Stomach smooth muscle (tissue), 2 donors: Measurements from ENCODE around the gene CEP170B.
"Not testable (repeated sequence)": the region's sequence is repeated elsewhere in the genome, so short reads cannot be mapped to it uniquely, and the experiment has no call there.

Experiments used
- H3K27ac ChIP-seq: one replicate; pipeline ENCODE4 v1.7.0; 2013; ENCODE audit warnings: mild to moderate bottlenecking, low read length, inconsistent platforms
- H3K27me3 ChIP-seq, 2 donors: one replicate each; pipeline ENCODE4 v1.7.0; 2013; ENCODE audit warnings: low read length in 2 of 2; ENCODE audit not compliant: insufficient read depth in 2 of 2, control insufficient read depth in 1 of 2
- H3K36me3 ChIP-seq, 2 donors: one replicate each; pipeline ENCODE4 v1.7.0; 2013; ENCODE audit warnings: low read length in 2 of 2; ENCODE audit not compliant: control insufficient read depth in 2 of 2, insufficient read depth in 2 of 2
- H3K4me1 ChIP-seq: one replicate; pipeline ENCODE4 v1.7.0; 2013; ENCODE audit warnings: low read length; ENCODE audit not compliant: control insufficient read depth, insufficient read depth
- H3K4me3 ChIP-seq, 2 donors: one replicate each; pipeline ENCODE4 v1.7.0; 2013; ENCODE audit warnings: low read length in 2 of 2
- H3K9ac ChIP-seq, 2 donors: one replicate each; pipeline ENCODE4 v1.7.0; 2013; ENCODE audit warnings: low read length in 2 of 2, mild to moderate bottlenecking in 1 of 2
- H3K9me3 ChIP-seq, 2 donors: one replicate each; pipeline ENCODE4 v1.7.0; 2013; ENCODE audit warnings: low read length in 2 of 2; ENCODE audit not compliant: control insufficient read depth in 2 of 2
- donor health status: healthy.
- donor health status: Pancreatic carcinoma.

CEP170B gene

DNA sequence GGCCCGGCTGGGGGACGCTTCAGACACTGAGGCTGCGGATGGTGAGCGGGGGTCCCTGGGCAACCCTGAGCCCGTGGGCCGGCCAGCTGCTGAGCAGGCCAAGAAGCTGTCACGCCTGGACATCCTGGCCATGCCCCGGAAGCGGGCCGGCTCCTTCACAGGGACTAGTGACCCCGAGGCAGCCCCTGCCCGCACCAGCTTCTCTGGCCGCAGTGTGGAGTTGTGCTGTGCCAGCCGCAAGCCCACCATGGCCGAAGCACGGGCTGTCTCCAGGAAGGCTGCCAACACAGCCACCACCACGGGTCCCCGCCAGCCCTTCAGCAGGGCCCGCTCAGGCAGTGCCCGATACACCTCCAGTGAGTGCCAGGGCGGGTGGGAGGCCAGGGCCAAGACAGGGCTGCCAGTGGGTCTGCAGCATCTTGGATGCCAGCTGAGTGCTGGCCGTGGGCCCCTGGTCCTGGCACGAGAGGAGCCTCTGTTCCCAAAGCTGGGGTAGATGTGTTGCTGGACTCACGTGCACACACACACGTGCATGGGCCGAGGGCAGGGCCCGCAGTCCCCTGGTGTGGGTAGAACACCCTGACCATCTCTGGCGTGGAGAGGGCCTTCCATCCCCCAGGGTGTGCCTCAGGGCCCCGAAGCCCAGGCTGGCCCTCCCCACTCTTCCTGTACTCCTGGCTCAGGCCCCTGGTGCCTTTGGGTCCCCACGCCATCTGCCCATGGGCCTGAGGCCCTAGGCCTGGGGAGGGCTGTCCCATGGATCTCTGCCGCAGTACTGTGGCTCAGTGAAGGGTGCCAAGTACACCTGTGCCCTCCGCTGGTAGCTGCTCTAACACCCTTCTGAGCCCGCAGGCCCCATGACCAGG is 22.8 kb downstream of the CEP170B start:
- H3K4me3 ChIP-seq: no peak overlapping the region
- H3K27me3 ChIP-seq: no peaks in the 10 kb centered on the region
- H3K9me3 ChIP-seq: no peaks in the 10 kb centered on the region
- no peak overlapping the region for H3K27ac ChIP-seq
- no peak overlapping the region for H3K9ac ChIP-seq
- no peaks in the 10 kb centered on the region for H3K4me1 ChIP-seq
- H3K36me3 ChIP-seq: peaks cover 4 to 13% of the 10 kb centered on the region in 2 donors

DNA sequence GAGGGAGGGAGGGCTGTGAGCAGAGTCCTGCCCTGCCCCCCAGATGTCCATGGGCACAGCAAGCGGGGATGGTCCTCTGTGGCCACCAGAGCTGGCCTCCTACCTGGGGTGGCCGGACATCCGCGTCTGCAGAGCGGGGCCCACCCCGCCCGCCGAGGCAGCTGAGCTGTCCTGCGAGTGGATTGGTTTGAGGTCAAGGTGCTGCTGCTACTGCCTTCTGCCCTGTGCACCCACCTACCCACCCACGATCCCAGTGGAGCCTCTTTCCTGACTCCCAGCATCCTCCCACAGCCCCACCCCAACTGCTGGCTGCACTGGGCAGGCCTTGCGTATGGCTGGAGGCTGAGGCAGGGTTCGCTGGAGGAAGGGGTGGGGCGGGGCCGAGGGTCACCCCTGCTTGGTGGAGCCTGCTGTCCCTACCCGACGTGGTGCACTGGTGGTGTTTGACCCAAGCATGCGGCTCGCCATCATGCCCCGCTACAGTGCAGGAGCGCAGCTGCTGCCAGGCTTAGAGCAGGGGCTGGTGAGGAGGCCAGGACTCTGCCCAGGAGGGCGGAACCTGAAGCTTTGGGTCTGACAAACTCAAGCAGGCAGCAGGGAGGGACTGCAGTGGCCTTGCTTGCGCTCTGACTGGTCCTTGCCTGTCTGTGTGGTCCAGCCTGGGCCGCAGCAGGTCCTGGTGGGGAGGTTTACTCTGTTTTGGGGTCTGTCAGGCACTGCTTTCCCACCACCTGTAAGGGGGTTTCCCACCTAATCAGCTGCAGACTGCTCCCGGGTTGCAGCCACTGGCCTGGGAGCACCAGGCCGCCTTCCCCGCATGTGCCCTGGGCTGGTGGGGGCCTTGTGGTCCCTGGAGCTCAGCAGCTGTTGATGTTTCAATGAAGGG is 23.7 kb downstream of the CEP170B start:
- Histone ChIP-seq H3K9me3 (no peaks in the 10 kb centered on the region), H3K4me3 (no peak overlapping the region), H3K4me1 (no peaks in the 10 kb centered on the region), H3K27ac (no peak overlapping the region), H3K9ac (no peak overlapping the region), H3K27me3 (no peaks in the 10 kb centered on the region), H3K36me3 (peaks cover 4 to 9% of the 10 kb centered on the region in 2 donors)

DNA sequence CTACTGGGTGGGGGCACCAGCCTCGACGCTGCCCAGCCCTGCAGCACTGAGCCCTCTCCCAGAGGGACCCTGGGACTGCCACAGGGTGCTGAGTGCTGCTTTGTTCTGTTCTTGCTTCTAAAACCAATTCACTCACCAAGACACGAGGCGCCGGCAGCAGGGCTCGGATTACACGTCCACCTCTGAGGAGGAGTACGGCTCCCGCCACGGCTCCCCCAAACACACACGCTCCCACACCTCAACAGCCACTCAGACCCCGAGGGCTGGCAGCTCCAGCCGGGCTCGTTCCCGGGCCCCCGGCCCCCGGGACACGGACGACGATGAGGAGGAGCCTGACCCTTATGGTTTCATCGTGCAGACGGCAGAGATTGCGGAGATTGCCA is 24.3 kb downstream of the CEP170B start:
- H3K4me3 ChIP-seq: no peak overlapping the region
- no peak overlapping the region for H3K9ac ChIP-seq
- H3K9me3 ChIP-seq: no peaks in the 10 kb centered on the region
- no peak overlapping the region for H3K27ac ChIP-seq
- no peaks in the 10 kb centered on the region for H3K4me1 ChIP-seq
- H3K36me3 ChIP-seq: peaks cover 4 to 9% of the 10 kb centered on the region in 2 donors
- no peaks in the 10 kb centered on the region for H3K27me3 ChIP-seq

DNA sequence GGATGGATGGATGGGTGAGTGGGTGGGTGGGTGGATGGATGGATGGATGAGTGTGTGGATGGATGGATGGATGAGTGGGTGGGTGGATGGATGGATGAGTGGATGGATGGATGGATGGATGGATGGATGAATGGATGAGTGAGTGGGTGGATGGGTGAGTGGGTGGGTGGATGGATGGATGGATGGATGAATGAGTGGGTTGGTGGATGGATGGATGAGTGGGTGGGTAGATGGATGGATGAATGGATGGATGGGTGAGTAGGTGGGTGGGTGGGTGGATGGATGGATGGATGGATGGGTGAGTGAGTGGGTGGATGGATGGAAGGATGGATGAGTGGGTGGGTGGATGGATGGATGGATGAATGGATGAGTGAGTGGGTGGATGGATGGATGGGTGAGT is 25.2 kb downstream of the CEP170B start:
- H3K27me3 ChIP-seq, H3K27ac ChIP-seq, H3K9me3 ChIP-seq, H3K9ac ChIP-seq, H3K4me1 ChIP-seq, H3K36me3 ChIP-seq, H3K4me3 ChIP-seq: not testable (repeated sequence)

DNA sequence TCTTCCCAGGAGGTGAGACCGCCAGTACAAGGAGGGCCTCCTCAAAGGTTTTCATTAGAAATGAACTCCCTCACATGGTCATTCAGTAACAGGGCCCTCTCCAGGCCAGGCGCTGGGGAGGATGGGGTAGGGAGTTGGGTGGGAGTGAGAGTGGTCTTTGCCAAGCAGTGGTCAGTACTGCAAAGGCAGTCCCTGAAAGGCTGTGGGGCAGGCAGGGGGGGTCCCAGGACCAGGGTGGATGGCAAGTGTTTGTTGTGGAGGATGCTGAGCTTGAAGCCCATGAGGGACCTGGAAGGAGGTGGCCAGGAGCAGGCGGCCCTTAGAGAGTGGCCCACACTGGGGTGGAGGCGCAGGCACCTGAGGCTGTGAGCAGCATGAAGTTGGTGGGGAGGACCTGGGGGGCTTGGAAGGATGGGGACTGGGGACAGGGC is 26.1 kb downstream of the CEP170B start:
- Histone ChIP-seq H3K4me1 (peaks cover 14% of the 10 kb centered on the region), H3K9me3 (no peaks in the 10 kb centered on the region), H3K27me3 (no peaks in the 10 kb centered on the region), H3K36me3 (peaks cover 4 to 7% of the 10 kb centered on the region in 2 donors), H3K27ac (no peak overlapping the region), H3K4me3 (no peak overlapping the region), H3K9ac (no peak overlapping the region)

DNA sequence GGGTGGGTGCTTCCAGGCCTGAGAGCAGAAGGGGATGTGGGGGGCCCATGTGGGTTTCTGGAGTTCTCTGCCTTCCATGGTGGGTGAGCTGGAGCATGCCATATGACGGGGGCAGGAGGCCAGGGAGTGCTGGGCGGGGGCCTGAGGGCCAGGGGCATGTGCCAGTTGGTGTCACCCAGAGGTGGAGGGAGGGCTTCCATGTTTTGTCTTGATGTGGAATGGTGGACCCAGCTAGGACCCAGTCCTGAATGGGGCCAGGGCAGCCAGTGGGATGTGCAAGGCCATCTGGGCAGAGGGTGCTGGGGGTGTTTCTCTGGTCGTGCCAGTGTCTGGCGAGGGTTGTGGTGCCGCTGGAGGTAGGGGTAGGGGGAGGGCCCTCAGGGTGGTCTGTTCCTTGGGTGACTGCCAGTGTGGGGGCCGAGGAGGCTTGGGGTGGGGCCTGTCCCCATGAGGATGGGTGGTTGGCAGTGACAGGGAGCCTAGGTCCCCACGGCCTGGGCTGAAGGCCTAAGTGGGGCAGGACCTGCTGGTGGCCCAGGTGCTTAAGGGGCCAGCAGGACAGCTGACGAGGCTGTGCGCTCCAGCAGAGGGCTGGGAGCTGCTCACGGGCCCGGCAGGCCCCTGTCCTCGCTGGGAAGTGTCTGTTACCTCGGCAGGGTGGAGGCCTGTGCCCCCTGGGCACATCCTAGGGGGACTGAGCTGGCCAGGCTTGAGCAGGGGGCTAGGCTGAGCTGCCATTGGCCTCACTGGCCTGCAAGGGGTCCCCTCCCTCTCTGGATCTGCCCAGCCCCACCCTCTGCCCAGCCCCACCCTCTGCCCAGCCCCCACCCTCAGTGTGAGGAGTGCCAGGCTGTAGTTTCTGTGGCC is 26.8 kb downstream of the CEP170B start:
- H3K4me1 ChIP-seq: peaks cover 18% of the 10 kb centered on the region
- peaks cover 3 to 7% of the 10 kb centered on the region in 2 donors for H3K36me3 ChIP-seq
- H3K27me3 ChIP-seq: no peaks in the 10 kb centered on the region
- no peaks in the 10 kb centered on the region for H3K9me3 ChIP-seq
- no peak overlapping the region for H3K9ac ChIP-seq
- H3K27ac ChIP-seq: no peak overlapping the region
- no peak overlapping the region for H3K4me3 ChIP-seq

DNA sequence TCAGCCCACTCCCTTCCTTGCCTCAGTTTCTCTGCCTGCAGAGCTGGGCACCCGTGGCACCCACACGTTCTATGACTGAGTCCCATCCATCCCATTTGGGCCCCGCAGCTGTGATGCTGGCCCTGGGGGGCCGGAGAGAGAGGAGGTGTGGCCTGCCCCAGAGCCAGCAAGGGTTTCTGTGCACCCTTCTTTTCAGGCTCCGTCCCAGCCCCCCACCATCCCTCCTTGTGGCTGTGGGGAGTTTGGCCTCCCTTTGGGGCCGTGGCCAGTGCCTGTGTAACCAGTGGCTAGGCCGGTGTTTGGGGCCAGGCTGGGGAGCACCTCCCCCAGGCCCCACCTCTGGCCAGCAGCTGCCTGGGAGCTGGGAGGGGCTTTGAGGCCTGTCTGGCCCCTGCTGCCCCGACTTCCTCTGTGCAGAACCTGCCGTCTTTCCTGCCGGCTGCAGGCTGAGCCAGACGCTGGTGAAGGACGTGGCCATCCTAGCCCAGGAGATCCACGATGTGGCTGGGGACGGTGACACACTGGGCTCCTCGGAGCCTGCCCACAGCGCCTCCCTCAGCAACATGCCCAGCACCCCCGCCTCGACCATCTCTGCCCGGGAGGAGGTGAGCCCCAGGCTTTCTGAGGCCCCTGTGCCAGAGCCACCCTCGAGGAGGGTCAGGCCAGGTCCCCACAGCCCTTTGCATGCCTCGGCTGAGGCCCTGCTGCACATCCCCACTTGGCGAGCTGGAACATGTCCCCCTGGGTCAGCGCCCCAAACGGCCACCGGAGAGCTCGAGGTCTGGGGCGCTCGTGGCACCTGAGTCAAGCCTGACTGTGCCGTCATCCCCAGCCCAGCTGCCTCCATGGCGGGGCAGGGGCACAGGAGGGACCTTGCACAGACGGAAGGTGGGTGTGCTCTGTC is 27.7 kb downstream of the CEP170B start:
- Histone ChIP-seq H3K36me3 (peaks cover 0 to under 1% of the 10 kb centered on the region in 2 donors), H3K9ac (no peak overlapping the region), H3K27me3 (no peaks in the 10 kb centered on the region), H3K27ac (no peak overlapping the region), H3K4me3 (no peak overlapping the region), H3K9me3 (no peaks in the 10 kb centered on the region), H3K4me1 (peaks cover 21% of the 10 kb centered on the region)

DNA sequence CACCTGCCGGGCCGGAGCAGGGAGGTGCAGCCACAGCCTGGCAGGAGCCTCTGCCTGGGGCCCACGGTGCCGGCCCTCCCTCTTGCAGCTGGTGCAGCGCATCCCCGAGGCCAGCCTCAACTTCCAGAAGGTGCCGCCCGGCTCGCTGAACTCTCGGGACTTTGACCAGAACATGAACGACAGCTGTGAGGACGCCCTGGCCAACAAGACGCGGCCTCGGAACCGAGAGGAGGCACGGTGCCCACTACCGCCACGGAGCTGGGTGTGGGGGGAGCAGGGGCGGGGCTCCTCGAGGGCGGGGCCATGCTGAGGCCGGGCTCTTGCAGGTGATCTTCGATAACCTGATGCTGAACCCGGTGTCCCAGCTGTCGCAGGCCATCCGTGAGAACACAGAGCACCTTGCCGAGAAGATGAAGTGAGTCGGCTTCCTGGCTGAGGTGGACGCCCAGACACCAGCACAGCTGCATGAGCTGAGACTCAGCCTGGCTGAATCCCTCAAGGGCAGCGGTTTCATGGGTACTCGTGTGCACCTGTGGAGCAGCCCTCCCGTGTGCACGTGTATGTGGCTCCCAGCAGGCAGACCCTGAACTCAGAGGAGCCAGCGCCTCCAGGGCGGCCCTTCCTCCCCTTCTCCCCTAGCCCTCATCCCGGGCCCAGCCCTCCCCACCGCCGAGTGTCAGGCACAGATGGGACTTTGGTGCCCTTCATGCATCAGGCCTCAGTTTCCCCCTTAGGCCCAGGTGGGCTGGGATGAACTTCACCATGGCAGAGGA is 28.6 kb downstream of the CEP170B start:
- H3K27me3 ChIP-seq: no peaks in the 10 kb centered on the region
- H3K27ac ChIP-seq: no peak overlapping the region
- no peak overlapping the region for H3K4me3 ChIP-seq
- no peaks in the 10 kb centered on the region for H3K36me3 ChIP-seq
- no peaks in the 10 kb centered on the region for H3K9me3 ChIP-seq
- peaks cover 21% of the 10 kb centered on the region for H3K4me1 ChIP-seq
- no peak overlapping the region for H3K9ac ChIP-seq
